K562 (cell line): ENCODE measurements around the gene ZNF593OS. TPM values are rescaled to one million over a fixed set of nuclear protein-coding genes. Genes with fewer than 3 reads are reported as not detected.
A peak's percentile ranks its signal among the peaks of the same experiment; 100 is the strongest.

Source experiments
- ATAC-seq: fragments of 200-7000 bp; cut with Tn5 transposase; 3 replicates; pipeline ENCODE4 v1.9.1; 2020; ENCODE audit warnings: moderate library complexity
- BruUV-seq: library from RNA; stranded (reverse); fragments of 400-500 nt; replicated peaks from 2 replicates; lab custom pipeline; 2021; lab: Mats Ljungman, UMichigan
- CTCF ChIA-PET: fragments of 300-600 bp; formaldehyde crosslinking; extraction: SDS; loops from one replicate; lab custom pipeline; 2021; ENCODE audit warnings: low intra/inter-chr PET ratio; lab: Yijun Ruan, JAX
- POLR2A ChIA-PET: fragments of 300-600, 350-650 bp; sonication (Branson Sonifier 250); formaldehyde crosslinking; extraction: SDS; loops from one replicate; lab custom pipeline; 2021; ENCODE audit warnings: antibody characterized with exemption, inconsistent platforms; lab: Yijun Ruan, JAX
- DNase-seq, 4 experiments: peaks; one replicate each; pipeline versions ENCODE4 v3.0.0 to v3.0.0-alpha.2; 2011 to 2018; ENCODE audit warnings: low spot score in 3 of 4, mixed read lengths in 3 of 4; ENCODE audit errors: extremely low read depth in 1 of 4
- FAIRE-seq: peaks from 2 replicates; lab custom pipeline; 2011; peaks lifted over from hg19 to GRCh38; lab: Jason Lieb, UNC
- H2AFZ ChIP-seq: 2 replicates; pipeline ENCODE4 v1.6.0; 2011; ENCODE audit warnings: low read depth, low read length, control low read depth, inconsistent platforms
- H3K27ac ChIP-seq: fragments of 200-600 bp; 3 replicates; pipeline ENCODE4 v1.8.0; 2011; ENCODE audit warnings: low read depth, mild to moderate bottlenecking, control low read depth, inconsistent platforms, low read length, moderate library complexity, mixed read lengths; ENCODE audit errors: extremely low read depth
- H3K27me3 ChIP-seq, 2 experiments: fragments of 300-600 bp in 1 of 2; 2 replicates in 1 of 2; 3 replicates in 1 of 2; pipeline versions ENCODE4 v1.6.0 to v1.8.0; 2011; ENCODE audit warnings: inconsistent platforms in 2 of 2, low read length in 2 of 2, mild to moderate bottlenecking in 1 of 2, mixed read lengths in 1 of 2, moderate library complexity in 1 of 2; ENCODE audit not compliant: control insufficient read depth in 2 of 2, insufficient read depth in 2 of 2
- H3K36me3 ChIP-seq: fragments of 300-600 bp; 3 replicates; pipeline ENCODE4 v1.8.0; 2011; ENCODE audit warnings: mild to moderate bottlenecking, low read length, inconsistent platforms; ENCODE audit not compliant: control insufficient read depth, insufficient read depth
- H3K4me1 ChIP-seq, 2 experiments: fragments of 200-600 bp in 1 of 2; replicated peaks in 1 of 2; 2 replicates in 1 of 2; 3 replicates in 1 of 2; pipeline versions ENCODE4 v1.5.1 to v1.8.0; 2011; ENCODE audit warnings: inconsistent platforms in 2 of 2, low read length in 2 of 2, mild to moderate bottlenecking in 1 of 2, mixed read lengths in 1 of 2, moderate library complexity in 1 of 2; ENCODE audit not compliant: control insufficient read depth in 2 of 2, insufficient read depth in 2 of 2
- H3K4me2 ChIP-seq: 2 replicates; pipeline ENCODE4 v1.6.1; 2011; ENCODE audit warnings: low read length, control low read depth, inconsistent platforms, mixed read lengths; ENCODE audit not compliant: insufficient read depth
- H3K4me3 ChIP-seq: fragments of 200-600 bp; sonication (generic), shearing (Covaris generic); 2 replicates; pipeline ENCODE4 v1.5.1; 2016; ENCODE audit warnings: control low read depth, inconsistent platforms
- H3K79me2 ChIP-seq: fragments of 200-600 bp; 3 replicates; pipeline ENCODE4 v1.8.0; 2011; ENCODE audit warnings: low read length, inconsistent platforms; ENCODE audit not compliant: control insufficient read depth, insufficient read depth
- H3K9ac ChIP-seq, 2 experiments: 2 replicates each; pipeline versions ENCODE4 v1.6.0 to v1.6.1; 2011; ENCODE audit warnings: low read depth in 2 of 2, low read length in 2 of 2, control low read depth in 1 of 2, inconsistent platforms in 1 of 2, mild to moderate bottlenecking in 1 of 2, mixed read lengths in 1 of 2; ENCODE audit not compliant: insufficient read depth in 1 of 2
- H3K9me1 ChIP-seq: one replicate; pipeline ENCODE4 v1.6.0; 2011; ENCODE audit warnings: inconsistent platforms, mild to moderate bottlenecking, low read length, moderate library complexity; ENCODE audit not compliant: control insufficient read depth, insufficient read depth
- H3K9me3 ChIP-seq: replicated peaks from 2 replicates; pipeline ENCODE4 v1.5.1; 2011; ENCODE audit warnings: low read depth, low read length, inconsistent platforms; ENCODE audit not compliant: control insufficient read depth, insufficient read depth
- H4K20me1 ChIP-seq: replicated peaks from 2 replicates; pipeline ENCODE4 v1.6.1; 2011; ENCODE audit warnings: low read length, inconsistent platforms, mixed read lengths; ENCODE audit not compliant: control insufficient read depth, insufficient read depth
- ELF1 ChIP-seq: fragments of 200-800 bp; sonication (Bioruptor generic); IDR thresholded peaks from 2 replicates; pipeline ENCODE4 v1.6.1; 2016; ENCODE audit warnings: missing genetic modification characterization, missing compliant biosample characterization
- HNRNPUL1 ChIP-seq: fragments of 200-400 bp; formaldehyde crosslinking; IDR thresholded peaks from 2 replicates; pipeline ENCODE4 v1.6.1; 2017; ENCODE audit warnings: low read length
- ILF3 ChIP-seq: fragments of 450-650 bp; IDR thresholded peaks from 2 replicates; pipeline ENCODE4 v1.6.1; 2018; ENCODE audit warnings: antibody characterized with exemption, mild to moderate bottlenecking, moderate library complexity, borderline replicate concordance
- MTA2 ChIP-seq: fragments of 450-650 bp; IDR thresholded peaks from 2 replicates; pipeline ENCODE4 v1.6.1; 2016; ENCODE audit warnings: low read depth
- RAD51 ChIP-seq: fragments of 450-650 bp; IDR thresholded peaks from 2 replicates; pipeline ENCODE4 v1.7.1; 2016; ENCODE audit warnings: low read depth, mild to moderate bottlenecking, borderline replicate concordance
- SIRT6 ChIP-seq: IDR thresholded peaks from one replicate; pipeline ENCODE4 v1.6.1; 2012; ENCODE audit warnings: low read depth, mild to moderate bottlenecking, control low read depth, inconsistent platforms, low read length, moderate library complexity
- SMAD4 ChIP-seq: fragments of 250-450 bp; sonication (Bioruptor Pico); conservative IDR thresholded peaks from 2 replicates; pipeline ENCODE4 v1.8.0; 2021; ENCODE audit warnings: inconsistent platforms, mild to moderate bottlenecking, moderate library complexity
- ZNF316 ChIP-seq: fragments of 450-650 bp; IDR thresholded peaks from 2 replicates; pipeline ENCODE4 v1.6.1; 2016
- WGBS: fragments of 100-300 bp; shearing (Covaris generic); methylation state at CpG from one replicate; pipeline ENCODE4 v1.1.6; 2016; ENCODE audit warnings: low coverage, mixed read lengths; ENCODE audit not compliant: insufficient coverage; ENCODE audit errors: missing lambda C conversion rate; 5-methylcytosine and 5-hydroxymethylcytosine counted together
- in situ Hi-C: fragments of 300-500 bp; cut with MboI; formaldehyde crosslinking; loops from 4 replicates; pipeline ENCODE4 v1.15.0; 2018; ENCODE audit warnings: inconsistent platforms, mixed read lengths
- intact Hi-C: fragments of 100-400 bp; cut with micrococcal nuclease; formaldehyde crosslinking; loops from 2 replicates; pipeline ENCODE4 v1.14.2; 2022
- polyA plus RNA-seq, 8 experiments: library from polyadenylated mRNA; depleted of rRNA in 4 of 8; stranded (reverse) in 5 of 8; unstranded in 3 of 8; fragments of >200 nt; fragmentation: Nextera tagmentation in 2 of 8; fragmentation: Illumina TruSeq in 1 of 8; extraction: Ambion mirVana in 2 of 8; extraction: Trizol in 1 of 8; gene quantifications; 2 replicates each; pipeline versions ENCODE4 v1.2.1 to v1.2.3, GENCODE V29; 2011 to 2014; ENCODE audit warnings: inconsistent platforms in 1 of 8, missing spikeins in 1 of 8
- total RNA-seq, 7 experiments: library from RNA; depleted of rRNA in 6 of 7; stranded (reverse); fragments of >200 nt in 6 of 7; fragmentation: Illumina TruSeq in 2 of 7; extraction: Trizol in 2 of 7; gene quantifications; 2 replicates each; pipeline versions ENCODE4 v1.2.1 to v1.2.3, GENCODE V29; 2011 to 2021; ENCODE audit warnings: low replicate concordance in 1 of 7
- TF ChIP-seq, protein P1 (sequence below): fragments of 450-650 bp; IDR thresholded peaks from 2 replicates; pipeline ENCODE4 v1.7.1; 2018; ENCODE audit warnings: mild to moderate bottlenecking, low read depth; ENCODE audit not compliant: partially characterized antibody
- TF ChIP-seq, protein P2 (sequence below): sonication (generic); formaldehyde crosslinking; IDR thresholded peaks from 2 replicates; pipeline ENCODE4 v1.8.0; 2022; ENCODE audit warnings: missing genetic modification reagents, mild to moderate bottlenecking, moderate library complexity, borderline replicate concordance
- TF ChIP-seq, protein P3 (sequence below): sonication (generic); formaldehyde crosslinking; IDR thresholded peaks from 2 replicates; pipeline ENCODE4 v1.8.1; 2022; ENCODE audit warnings: missing genetic modification reagents
- TF ChIP-seq, protein P4 (sequence below), 2 experiments: fragments of 450-650 bp; IDR thresholded peaks; 2 replicates each; pipeline ENCODE4 v1.6.1; 2016
- TF ChIP-seq, protein P5 (sequence below), 2 experiments: fragments of 450-650 bp in 1 of 2; sonication (generic) in 1 of 2; formaldehyde crosslinking in 1 of 2; IDR thresholded peaks in 1 of 2; conservative IDR thresholded peaks in 1 of 2; 2 replicates each; pipeline versions ENCODE4 v1.6.1 to v1.8.1; 2016 to 2023; ENCODE audit warnings: mild to moderate bottlenecking in 2 of 2, moderate library complexity in 2 of 2, inconsistent platforms in 1 of 2, missing genetic modification reagents in 1 of 2

ZNF593OS gene
- total and polyA plus RNA-seq, 9 of the 15 experiments (the other 6 are each of a cell fraction or from before 2014, with no cell fraction given), result 0.24 to 0.27 TPM; not detected in 7

DNA sequence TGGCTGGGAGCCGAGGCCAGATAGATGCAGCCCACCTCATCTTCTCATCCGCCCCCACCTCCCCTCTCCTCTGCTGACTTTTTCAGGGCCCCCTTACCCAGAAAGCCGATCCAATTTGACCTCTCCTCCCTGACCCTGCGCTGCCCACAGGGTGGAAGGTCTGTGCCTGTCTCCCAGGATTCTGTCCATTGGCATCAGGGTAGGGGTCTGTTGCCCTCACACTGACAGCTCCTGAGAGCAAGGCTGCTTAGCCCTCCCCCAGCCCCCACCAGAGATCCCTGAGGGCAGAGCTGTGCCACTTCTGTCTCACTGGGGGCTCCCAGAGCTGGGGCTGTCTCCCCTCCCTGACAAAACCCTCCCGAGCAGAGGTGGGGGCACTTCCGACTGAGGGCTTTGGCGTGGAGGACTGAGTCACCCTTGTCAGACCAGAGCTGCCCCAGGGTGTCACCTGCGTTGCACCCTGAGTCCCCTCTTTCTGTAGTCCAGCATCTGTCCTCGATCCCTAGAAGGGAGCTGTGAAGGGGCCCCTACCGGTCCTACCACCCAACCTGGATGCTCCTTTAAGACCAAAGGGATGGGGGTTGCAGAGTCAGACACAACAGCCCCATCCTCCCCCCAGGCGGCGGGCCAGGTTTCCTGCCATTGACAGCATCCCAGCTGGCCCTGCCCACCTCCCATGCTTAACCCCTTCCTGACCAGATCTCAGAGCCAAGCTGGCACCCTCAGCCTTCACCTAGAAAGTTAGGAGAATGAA lies 15.2 kb downstream of the ZNF593OS start:
- Histone ChIP-seq H3K9me3 (no peaks in the 10 kb centered on the region), H2AFZ (peak overlapping the region; percentile 36; the same call in 1 of the 2 replicates), H4K20me1 (no peaks in the 10 kb centered on the region), H3K9ac (peak overlapping the region in 1 of 2 experiments; percentile 76; a peak in 2 of 4 replicates), H3K4me3 (no peak overlapping the region), H3K4me2 (no peak overlapping the region), H3K27ac (no peak overlapping the region), H3K79me2 (no peaks in the 10 kb centered on the region; the same call in 2 of the 3 replicates), H3K36me3 (no peaks in the 10 kb centered on the region), H3K9me1 (no peaks in the 10 kb centered on the region), H3K4me1 (peaks cover 18 to 45% of the 10 kb centered on the region in 2 experiments), H3K27me3 (no peaks in the 10 kb centered on the region)
- ChIA-PET POLR2A (interaction anchor here (0.6 to 2.7 kb wide), 13 partner anchors 9 to 47 kb away, joined by 3 to 13 read pairs (median 6); partner anchors contain the start of gene ZNF593OS), CTCF (no interaction called here)
- FAIRE-seq, result peak; percentile 32
- no TSS peak for BruUV-seq
- peak; percentile 7; the same call in 2 of the 3 replicates for ATAC-seq
- WGBS, result 27% methylated on average over 11 of the region's 12 CpGs
- in situ Hi-C loops, result no loop called here
- intact Hi-C loops, result no loop called here
- DNase-seq, result peak in 2 of 4 experiments; percentile 36 to 46
- TF ChIP-seq ELF1 (tag), result no peak
- TF ChIP-seq, protein P1, sequence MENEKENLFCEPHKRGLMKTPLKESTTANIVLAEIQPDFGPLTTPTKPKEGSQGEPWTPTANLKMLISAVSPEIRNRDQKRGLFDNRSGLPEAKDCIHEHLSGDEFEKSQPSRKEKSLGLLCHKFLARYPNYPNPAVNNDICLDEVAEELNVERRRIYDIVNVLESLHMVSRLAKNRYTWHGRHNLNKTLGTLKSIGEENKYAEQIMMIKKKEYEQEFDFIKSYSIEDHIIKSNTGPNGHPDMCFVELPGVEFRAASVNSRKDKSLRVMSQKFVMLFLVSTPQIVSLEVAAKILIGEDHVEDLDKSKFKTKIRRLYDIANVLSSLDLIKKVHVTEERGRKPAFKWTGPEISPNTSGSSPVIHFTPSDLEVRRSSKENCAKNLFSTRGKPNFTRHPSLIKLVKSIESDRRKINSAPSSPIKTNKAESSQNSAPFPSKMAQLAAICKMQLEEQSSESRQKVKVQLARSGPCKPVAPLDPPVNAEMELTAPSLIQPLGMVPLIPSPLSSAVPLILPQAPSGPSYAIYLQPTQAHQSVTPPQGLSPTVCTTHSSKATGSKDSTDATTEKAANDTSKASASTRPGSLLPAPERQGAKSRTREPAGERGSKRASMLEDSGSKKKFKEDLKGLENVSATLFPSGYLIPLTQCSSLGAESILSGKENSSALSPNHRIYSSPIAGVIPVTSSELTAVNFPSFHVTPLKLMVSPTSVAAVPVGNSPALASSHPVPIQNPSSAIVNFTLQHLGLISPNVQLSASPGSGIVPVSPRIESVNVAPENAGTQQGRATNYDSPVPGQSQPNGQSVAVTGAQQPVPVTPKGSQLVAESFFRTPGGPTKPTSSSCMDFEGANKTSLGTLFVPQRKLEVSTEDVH, result no peak
- 0 out of 2 replicates have a peak, but pooled peaks have one; percentile 15 for TF ChIP-seq SMAD4 (CRISPR knock-in tag)
- TF ChIP-seq RAD51, result no peak
- no peak for TF ChIP-seq MTA2
- TF ChIP-seq, protein P2, sequence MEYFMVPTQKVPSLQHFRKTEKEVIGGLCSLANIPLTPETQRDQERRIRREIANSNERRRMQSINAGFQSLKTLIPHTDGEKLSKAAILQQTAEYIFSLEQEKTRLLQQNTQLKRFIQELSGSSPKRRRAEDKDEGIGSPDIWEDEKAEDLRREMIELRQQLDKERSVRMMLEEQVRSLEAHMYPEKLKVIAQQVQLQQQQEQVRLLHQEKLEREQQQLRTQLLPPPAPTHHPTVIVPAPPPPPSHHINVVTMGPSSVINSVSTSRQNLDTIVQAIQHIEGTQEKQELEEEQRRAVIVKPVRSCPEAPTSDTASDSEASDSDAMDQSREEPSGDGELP (CRISPR knock-in tag), result peak; percentile 75
- TF ChIP-seq, protein P3, sequence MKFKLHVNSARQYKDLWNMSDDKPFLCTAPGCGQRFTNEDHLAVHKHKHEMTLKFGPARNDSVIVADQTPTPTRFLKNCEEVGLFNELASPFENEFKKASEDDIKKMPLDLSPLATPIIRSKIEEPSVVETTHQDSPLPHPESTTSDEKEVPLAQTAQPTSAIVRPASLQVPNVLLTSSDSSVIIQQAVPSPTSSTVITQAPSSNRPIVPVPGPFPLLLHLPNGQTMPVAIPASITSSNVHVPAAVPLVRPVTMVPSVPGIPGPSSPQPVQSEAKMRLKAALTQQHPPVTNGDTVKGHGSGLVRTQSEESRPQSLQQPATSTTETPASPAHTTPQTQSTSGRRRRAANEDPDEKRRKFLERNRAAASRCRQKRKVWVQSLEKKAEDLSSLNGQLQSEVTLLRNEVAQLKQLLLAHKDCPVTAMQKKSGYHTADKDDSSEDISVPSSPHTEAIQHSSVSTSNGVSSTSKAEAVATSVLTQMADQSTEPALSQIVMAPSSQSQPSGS, result no peak
- TF ChIP-seq HNRNPUL1, result no peak
- TF ChIP-seq SIRT6, result no peak
- TF ChIP-seq, protein P4, sequence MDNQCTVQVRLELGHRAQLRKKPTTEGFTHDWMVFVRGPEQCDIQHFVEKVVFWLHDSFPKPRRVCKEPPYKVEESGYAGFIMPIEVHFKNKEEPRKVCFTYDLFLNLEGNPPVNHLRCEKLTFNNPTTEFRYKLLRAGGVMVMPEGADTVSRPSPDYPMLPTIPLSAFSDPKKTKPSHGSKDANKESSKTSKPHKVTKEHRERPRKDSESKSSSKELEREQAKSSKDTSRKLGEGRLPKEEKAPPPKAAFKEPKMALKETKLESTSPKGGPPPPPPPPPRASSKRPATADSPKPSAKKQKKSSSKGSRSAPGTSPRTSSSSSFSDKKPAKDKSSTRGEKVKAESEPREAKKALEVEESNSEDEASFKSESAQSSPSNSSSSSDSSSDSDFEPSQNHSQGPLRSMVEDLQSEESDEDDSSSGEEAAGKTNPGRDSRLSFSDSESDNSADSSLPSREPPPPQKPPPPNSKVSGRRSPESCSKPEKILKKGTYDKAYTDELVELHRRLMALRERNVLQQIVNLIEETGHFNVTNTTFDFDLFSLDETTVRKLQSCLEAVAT (IDR thresholded peaks at IDR 0.05), result no peak
- no peak for TF ChIP-seq ZNF316
- no peak for TF ChIP-seq ILF3
- TF ChIP-seq, protein P5, sequence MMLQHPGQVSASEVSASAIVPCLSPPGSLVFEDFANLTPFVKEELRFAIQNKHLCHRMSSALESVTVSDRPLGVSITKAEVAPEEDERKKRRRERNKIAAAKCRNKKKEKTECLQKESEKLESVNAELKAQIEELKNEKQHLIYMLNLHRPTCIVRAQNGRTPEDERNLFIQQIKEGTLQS (IDR thresholded peaks at IDR 0.05), result peak; percentile 45; the same call in 1 of the 2 replicates
- TF ChIP-seq, protein P5 (CRISPR knock-in tag; conservative IDR thresholded peaks at IDR 0.05), result no peak
